GM21390 (cell line): ENCODE results near the gene TTC19.

Experiments used
- ATAC-seq: cut with Tn5 transposase; IDR thresholded peaks from one replicate; pipeline ENCODE4 v1.9.1; 2021; ENCODE audit not compliant: unreplicated experiment

TTC19 gene, protein sequence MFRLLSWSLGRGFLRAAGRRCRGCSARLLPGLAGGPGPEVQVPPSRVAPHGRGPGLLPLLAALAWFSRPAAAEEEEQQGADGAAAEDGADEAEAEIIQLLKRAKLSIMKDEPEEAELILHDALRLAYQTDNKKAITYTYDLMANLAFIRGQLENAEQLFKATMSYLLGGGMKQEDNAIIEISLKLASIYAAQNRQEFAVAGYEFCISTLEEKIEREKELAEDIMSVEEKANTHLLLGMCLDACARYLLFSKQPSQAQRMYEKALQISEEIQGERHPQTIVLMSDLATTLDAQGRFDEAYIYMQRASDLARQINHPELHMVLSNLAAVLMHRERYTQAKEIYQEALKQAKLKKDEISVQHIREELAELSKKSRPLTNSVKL

DNA sequence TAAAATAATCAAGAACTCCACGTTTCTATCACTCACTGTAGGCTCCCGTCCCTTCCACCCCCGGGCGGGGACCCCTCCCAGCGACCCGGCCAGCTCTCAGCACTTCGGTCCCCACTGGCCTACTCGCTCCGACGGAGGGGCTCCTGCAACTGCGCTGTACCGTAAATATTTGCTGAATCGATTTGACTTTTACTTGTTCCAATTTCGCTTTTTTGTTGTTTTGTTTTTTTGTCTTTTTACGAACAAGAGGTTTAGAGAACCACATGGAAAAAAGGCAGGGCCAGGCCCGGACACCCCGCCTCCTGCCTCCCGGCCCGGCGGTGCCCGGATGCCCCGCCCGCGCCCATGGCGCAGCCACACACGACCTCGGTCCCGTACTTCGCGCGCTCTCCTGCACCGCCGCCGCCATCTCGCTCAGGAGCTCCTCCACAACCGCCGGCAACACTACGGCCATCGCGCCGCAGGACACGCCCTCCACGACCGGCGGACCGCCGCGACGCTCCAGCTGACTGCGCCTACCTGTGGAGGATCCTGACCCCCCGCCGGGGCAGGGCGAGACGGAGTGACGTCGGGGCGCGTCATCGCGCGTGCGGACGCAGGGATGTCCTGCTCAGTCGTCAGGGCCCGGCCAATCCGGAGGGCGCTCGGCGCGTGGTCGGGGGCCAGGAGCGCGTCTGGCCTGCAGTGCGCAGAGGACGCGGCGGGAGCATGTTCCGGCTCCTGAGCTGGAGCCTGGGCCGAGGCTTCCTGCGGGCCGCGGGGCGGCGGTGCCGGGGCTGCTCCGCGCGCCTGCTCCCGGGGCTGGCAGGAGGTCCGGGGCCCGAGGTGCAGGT is at the start of gene TTC19, which contains the start of gene ZSWIM7:
TTC19 (plus strand) TSS at position 684 of the 833 bp plus-strand sequence; CDS start at position 709, 25 bp downstream.
ZSWIM7 (minus strand) TSS at position 564 of the 833 bp plus-strand sequence; CDS start at position 454, 110 bp downstream.
- peak; percentile 91 for ATAC-seq

DNA sequence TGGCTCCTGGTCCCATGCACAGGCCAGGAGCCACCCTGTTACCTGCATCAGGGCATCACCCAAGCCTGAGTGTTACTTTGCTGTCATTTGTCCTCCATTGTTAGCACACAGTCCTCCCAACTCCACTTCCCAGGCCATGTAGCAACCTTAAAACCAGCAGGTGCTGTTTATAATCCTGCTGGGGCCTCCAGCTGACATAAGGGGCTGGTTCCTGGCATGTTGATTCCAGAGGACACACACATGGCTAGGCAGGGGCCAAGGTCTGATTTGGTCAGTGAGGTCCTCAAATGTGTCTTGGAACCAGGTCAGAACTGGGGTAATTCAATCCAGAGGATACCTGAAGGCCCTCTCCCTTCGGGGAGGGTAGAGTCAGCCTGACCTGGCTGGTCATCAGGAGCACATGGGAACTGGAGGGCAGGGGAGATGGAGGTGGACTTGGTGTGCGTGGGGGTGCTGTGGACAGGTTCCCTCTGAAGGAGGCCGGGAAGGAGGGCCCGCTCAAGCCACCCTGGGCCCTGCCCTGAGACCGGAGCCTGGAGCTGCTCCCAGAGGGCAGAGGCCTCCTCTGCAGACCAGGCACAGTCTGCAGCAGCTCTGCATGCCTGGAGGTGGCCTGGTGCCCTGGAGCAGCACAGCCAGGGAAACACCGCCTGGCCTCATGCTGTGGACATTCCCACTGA is 48.1 kb upstream of the TTC19 start:
- ATAC-seq, result no peak

DNA sequence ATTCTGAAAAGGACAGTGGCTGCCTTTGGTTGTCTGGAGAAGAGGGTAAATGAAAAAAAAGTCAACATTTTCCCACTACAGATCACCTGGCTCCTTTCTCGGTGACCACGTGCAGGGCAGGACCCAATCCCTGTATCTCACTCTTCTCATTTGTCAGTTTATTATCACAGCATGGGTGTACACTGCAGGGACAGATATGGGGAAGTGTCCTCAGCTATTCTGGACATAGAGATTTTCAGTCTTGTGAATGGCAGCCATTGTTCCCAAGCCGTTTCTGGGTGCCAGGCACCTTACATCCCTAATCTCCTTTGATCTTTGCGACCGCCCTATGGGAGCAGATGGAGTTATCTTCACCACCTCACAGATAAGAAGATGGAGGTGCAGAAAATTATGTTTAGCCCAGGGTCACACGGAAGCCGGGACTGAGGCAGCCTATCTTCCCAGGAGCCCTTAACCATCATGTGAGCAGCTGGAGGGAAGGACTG is 47.5 kb upstream of the TTC19 start:
- ATAC-seq, result no peak

DNA sequence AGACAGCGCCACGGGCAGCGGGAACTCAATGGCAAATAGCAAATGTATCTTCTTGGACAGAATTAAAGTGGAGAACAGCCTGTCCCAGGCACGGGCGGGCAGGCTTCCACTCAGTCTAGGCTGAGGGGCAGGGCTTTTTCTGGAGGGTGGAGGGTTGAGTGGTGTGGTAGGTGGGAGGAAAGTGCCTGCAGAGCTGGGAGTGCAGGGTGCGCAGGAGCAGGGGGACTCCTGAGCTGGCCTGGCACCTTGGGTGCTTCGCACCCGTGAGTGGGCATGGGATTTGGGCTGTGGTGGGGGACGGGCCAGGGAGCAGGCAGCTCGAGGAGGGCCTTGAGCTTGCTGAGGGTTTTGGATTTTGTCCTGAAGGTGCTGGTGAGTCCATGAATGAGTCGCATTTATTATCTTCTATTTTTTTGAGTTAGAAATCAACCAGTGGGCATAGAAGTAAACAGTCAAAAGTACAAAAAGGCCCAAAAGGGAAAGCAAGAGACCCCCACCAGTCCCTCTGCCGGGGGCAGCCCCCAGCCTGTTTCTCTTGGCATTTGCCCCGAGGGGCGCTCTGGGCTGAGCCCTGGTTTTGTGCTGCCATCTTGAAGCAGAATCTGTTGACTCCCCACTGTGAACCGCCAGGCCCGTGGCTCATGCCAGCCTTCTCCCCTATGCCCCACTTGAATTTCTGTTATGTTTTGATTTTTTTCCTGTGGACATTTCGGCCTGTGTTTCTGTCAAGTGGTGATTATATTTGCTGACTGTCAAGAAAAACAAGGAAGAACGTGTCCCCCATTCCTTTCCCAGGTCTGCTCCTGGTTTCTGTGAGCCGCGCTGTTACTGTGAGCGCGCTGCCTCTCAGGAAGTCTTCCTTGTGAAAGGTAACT is 46.5 kb upstream of the TTC19 start:
- ATAC-seq, result no peak

DNA sequence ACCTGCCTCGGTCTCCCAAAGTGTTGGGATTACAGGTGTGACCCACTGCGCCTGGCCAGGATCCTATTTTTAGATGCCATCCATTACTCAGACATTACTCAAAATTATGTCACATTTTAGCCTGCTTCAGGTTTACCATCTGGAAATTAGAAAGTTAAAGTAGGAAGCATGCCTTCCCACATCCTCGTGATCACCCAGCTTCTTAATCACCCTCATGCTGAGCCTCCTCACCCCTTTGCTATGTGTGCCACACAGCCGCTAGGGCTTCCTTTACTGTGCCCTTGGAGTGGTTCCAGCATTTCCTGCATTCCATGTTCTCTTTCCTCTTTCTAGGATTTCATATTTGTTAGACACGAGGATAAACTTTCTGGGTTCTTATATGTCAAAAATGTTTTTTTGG is 45.4 kb upstream of the TTC19 start:
- no peak for ATAC-seq

DNA sequence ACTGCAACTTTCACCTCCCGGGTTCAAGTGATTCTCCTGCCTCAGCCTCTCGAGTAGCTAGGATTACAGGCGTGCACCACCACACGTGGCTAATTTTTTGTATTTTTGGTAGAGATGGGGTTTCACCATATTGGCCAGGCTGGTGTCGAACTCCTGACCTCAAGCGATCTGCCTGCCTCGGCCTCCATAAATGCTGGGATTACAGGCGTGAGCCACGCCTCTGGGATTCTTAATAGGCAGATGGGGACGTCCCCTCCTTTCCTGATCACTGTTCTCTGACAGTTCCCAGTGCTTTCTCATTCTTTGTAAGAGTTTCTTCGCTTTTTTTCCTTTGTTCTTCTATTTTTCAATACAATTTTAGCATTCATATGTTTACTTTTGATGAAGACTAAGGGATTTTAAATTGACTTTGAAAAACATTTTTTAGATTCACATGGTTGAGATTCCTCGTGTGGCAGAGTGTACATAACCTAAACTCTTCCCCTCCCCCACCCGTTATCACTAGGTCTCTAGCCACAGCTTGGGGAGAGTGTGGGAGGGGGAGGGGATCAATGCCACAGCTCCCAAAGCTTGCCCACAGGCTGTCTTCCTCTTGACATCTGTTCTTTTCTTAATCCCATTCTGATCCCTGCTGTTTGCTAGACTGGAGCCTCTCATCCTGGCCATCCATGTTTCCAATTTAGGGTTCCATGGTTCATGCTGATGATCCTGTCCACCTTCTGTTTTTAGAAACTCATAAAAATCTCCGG is 43.7 kb upstream of the TTC19 start:
- no peak for ATAC-seq

DNA sequence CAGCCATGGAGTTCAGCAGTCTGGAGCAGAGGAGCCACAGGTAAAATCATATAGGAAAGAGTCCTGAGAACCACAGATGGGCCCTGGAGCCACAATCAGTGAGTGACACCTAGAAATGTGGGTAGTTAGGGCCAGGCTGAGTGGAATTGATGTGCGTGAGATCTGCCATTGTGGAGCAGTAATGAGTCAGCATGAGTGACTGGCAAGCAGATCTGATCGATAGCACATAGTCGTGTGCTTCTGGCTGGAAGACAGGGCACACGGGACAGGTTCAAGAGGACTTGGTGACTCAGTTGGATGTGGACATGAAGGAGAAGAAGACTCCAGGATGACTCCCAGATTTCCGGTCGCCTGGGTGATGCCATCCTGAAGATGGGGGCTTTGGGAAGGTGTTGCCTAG is 42.4 kb upstream of the TTC19 start:
- ATAC-seq, result no peak

DNA sequence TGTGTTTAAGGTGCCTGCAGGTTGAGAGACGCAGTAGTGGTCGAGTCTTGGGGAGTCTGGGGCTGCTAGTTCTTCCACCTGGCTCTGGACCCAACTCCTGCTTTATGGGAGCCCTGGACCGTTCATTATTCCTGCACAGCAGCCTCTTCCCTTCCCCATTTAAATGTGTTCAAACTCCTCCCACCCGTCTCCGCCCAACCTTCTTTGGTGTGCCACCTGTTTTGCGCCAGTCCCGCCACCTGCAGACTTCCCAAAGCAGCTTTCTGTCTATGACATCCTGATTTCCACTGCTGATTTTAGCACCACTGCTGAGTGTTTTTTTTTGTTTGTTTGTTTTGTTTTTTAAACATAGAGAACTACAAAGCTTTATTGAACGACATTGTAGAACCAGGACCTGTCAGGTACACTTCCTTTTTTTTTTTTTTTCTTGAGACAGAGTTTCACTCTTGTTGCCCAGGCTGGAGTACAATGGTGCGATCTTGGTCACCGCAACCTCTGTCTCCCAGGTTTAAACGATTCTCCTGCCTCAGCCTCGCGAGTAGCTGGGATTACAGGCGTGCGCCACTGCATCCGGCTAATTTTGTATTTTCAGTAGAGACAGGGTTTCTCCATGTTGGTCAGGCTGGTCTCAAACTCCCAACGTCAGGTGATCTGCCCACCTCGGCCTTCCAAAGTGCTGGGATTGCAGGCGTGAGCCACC is 41.9 kb upstream of the TTC19 start:
- ATAC-seq, result no peak

DNA sequence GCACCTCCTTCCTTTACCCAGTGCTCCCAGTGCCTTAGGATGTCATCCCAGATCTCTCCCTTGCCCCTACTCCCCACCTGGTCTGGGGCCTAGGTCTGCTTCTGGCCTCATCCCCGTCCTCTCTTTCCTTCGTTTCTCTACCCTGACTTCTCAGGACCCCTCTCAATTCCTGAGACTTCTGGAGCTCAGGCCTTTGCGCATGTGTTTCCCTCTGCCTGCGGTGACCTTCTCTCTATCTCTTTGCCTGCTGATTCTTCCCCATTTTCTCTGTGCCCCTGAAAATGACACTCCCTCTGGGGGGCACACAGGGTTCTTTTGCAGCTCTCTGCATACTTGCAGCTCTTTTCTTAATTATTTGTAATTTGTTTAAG is 41.2 kb upstream of the TTC19 start:
- no peak for ATAC-seq

DNA sequence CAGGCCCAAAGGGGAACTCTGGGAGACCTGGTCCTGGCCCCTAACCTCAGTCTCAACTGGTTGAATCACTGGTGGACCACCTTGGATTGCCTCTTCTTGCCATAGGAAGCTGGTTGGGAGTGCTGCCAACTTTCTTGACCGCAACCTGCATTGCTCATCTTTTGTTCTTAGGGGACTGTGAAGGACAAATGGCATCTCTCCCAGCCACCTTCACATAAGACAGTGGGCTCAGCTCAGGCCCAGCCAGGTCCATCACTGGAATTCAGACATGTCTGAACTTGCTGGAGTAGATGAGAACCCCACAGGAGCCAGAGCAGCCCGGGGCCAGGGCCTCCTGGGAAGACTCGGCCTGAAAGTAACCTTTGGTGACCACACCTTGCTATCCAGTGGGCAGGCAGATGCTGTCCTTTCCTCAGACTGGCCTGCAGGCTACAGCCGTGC is 35.9 kb upstream of the TTC19 start:
- ATAC-seq, result no peak

DNA sequence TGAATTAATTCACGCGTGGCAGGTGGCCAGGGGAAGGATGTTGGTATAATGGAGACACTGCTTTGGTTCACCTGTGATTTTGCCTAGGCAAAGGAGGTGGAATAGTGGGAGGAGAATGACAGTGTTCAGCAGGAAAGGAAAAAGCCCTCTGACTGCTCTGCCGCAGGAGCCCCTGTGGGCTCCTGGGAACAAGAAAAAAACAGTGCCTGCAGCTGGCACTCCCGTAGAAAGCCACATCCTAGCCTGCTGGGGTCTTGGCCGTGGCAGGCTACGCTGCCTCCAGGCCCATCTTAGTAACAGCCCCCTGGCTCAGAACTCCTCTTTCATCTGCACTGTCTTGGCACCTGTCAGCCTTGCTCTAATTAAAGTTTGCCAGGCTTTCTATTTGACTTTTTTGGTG is 34.1 kb upstream of the TTC19 start:
- no peak for ATAC-seq

DNA sequence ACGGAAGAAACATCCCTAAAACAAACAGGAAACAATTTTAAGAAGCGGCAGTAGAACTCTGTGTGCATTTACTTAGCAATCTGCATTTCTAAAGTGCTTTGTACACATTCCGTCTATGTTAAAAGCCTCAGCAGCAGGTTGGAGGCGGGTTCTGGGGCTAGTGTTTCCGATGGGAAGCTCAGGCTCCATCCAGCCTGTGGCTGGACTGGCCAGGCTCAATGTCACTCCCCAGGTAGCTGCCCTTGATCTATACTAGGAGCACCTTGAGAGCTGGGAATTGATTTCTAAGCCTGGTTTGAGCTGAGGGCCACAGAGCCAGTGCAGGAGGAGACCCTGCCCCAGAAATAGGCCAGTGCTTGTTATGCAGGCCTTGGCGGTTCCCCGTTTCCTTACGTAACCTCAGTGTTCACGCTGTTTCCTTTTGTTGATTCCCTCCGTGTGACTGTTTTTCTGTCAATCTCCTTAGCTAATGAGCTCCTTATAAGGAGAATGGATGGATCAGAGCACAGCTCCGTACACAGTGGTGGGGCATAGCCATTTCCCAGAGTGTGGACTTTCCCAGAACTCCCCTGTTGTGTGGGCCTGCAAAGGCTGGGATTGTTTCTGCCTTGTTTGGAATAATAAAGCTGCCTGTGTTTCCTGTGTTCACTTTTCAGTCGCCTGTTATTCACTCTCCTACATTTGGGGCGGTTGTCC is 33.3 kb upstream of the TTC19 start:
- no peak for ATAC-seq

DNA sequence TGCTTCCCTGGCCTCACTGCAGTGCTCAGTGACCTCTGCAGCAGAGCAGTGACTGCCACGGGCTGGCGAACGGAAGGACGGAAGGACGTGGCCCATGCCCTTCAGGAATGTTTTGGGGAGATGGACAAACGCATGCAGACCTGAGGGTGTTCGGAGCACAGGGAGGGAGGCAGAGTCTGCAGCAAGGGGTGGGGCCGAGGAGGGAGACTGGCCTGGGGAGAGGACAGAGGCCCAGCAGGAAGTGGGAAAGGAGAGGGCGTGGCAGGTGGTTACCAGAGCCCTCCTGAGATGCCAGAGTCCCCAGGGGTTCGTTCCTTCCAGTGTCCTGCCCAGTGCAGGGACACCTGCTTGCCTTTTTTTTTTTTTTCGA is 32.8 kb upstream of the TTC19 start:
- ATAC-seq, result no peak

DNA sequence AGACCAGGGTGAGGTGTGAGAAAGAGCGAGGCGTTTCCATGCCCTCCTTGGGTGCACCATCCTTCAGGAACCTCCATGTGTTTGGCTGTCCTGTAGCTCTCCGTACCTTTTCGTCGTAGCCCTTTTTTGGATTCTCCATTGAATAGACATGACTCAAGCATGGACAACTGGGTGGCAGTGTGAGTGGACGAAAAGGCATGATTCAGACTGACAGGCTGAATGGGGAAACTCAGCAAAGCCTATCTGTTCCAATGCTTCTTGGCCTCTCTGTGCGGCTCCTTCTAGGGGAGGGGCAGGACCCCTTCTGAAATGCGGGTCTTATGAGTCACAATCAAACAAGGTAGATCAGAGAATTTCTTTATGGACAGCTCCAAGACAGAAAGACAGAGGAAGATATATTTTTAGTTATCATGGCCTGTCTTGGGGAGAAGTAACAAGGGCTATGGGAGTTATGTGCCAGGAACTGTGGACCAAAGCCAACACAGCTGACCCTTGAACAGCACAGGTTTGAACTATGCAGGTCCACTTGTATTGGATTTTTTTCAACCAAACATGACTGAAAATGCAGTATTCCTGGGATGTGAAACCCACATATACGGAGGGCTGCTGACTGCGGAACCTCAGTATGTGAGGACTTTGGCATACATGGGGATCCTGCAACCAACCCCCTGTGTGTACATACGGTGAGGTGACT is 31.8 kb upstream of the TTC19 start:
- ATAC-seq, result no peak

DNA sequence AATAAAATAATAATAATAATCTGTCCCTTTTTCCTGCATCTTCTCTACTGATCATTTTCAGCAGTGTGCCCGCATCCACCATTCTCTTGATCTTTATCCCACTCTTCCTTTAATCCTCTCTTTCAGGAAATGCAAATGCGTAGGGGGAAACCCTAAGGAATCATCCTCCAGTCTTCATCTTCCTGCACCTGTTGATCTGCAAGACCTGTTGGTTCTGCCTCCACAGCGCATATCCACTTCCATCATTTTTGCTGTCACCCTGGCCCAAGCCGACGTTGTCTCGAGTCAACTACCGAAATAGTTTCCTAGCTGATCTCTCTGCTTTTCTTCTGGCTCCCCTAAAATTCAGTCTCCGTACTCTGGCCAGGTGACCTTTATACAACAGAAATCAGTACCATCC is 30.2 kb upstream of the TTC19 start:
- no peak for ATAC-seq

DNA sequence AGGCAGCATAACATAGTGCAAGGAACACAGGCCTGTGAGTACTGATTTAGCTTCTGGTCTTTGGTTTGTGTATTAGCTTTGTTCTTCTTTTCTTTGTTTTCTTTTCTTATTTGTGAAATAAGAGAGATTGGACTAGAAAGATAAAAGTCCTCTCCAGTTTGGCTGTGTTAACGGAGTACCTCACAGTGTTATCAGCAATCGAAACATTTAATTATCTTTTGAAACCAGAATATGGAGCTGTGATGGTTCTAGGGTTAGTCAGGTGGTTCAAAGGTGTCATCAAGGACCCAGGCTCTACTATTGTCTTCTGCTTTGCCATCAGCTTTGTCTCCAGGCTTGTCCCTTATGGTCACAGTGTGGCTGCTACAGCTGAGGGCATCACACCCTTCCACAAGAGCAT is 29.1 kb upstream of the TTC19 start:
- no peak for ATAC-seq

DNA sequence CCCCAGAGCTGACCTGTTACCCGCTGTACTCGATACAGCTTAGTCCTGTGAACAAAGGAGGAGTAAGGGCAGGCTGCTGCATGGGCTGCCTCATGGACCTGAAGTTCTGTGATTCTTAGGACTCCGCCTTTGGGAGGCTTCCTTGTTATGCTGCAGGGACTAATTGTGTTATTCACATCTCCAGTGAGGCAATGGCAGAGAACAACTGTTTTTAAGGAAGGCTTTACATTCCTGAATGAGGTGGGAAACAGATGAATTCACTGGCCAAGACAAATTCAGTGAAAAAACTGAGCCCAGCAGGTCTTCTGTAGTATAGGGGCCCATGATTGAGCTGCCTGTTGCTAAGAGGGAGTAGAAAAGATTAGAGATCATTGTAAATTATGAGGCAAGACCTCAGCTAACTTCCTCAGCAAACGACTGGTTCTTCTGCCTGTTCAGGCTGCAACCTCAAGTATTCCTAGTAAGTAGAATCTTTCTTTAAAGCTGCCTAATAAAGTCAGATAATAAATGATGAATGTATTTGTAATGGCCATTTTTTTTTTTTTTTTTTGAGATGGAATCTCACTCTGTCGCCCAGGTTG is 28.4 kb upstream of the TTC19 start:
- no peak for ATAC-seq

DNA sequence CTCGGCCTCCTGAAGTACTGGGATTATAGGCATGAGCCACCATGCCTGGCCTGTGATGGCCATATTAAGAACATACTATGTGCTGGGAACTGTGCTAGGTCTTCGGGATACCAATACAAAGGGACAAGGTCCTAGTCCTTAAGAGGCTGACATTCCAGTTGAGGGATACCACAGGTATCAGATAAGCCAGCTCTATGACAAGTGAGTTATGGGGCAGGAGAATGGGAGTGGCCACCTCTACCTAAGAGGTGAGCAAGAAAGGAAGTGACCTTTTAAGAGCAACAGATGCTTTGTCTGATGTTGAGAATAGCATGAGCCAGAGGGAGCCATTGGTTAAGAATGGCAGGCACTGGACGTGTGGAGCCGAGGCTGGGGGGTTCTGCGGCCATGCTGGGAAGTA is 27.7 kb upstream of the TTC19 start:
- no peak for ATAC-seq
